HG03135 (cell line): ENCODE measurements around the gene VWF.
"Not testable (repeated sequence)": the region's sequence is repeated elsewhere in the genome, so short reads cannot be mapped to it uniquely, and the experiment has no call there.

ENCODE experiments used
- ATAC-seq: cut with Tn5 transposase; IDR thresholded peaks from one replicate; pipeline ENCODE4 v1.9.1; 2021; ENCODE audit warnings: mild to moderate bottlenecking, moderate library complexity; ENCODE audit not compliant: unreplicated experiment

VWF gene

GRCh38 chr12:6124411-6125309 lies at the start of gene VWF:
TSS of gene VWF (minus strand) at chr12:6124670. CDS start at chr12:6123196, 1,474 bp downstream.
- no peak for ATAC-seq

- no peak for ATAC-seq
These were observed 48.4 kb upstream of the VWF start for GRCh38 chr12:6172862-6173261.

- no peak for ATAC-seq
These were observed 47.6 kb upstream of the VWF start for GRCh38 chr12:6172086-6172485.

GRCh38 chr12:6171409-6172015 lies 47.0 kb upstream of the VWF start:
- no peak for ATAC-seq

- peak; percentile 74 for ATAC-seq
These were observed 43.1 kb upstream of the VWF start for GRCh38 chr12:6167327-6168280.

- no peak for ATAC-seq
These were observed 42.3 kb upstream of the VWF start for GRCh38 chr12:6166808-6167207.

GRCh38 chr12:6165395-6165794 lies 40.9 kb upstream of the VWF start:
- ATAC-seq, result no peak

- no peak for ATAC-seq
These were observed 39.1 kb upstream of the VWF start for GRCh38 chr12:6163416-6164060.

GRCh38 chr12:6161124-6161882 lies 36.8 kb upstream of the VWF start:
- no peak for ATAC-seq

- ATAC-seq, result not testable (repeated sequence)
These were observed 35.7 kb upstream of the VWF start for GRCh38 chr12:6160049-6160649.

- not testable (repeated sequence) for ATAC-seq
These were observed 34.9 kb upstream of the VWF start for GRCh38 chr12:6159166-6160011.

- no peak for ATAC-seq
These were observed 34.3 kb upstream of the VWF start for GRCh38 chr12:6158749-6159148.

GRCh38 chr12:6158255-6158654 lies 33.8 kb upstream of the VWF start:
- no peak for ATAC-seq

- no peak for ATAC-seq
These were observed 33.0 kb upstream of the VWF start for GRCh38 chr12:6157482-6157881.

- ATAC-seq, result no peak
These were observed 30.4 kb upstream of the VWF start for GRCh38 chr12:6154730-6155459.

- not testable (repeated sequence) for ATAC-seq
These were observed 24.3 kb upstream of the VWF start for GRCh38 chr12:6148722-6149121.

- no peak for ATAC-seq
These were observed 23.6 kb upstream of the VWF start for GRCh38 chr12:6148061-6148460.

- no peak for ATAC-seq
These were observed 22.5 kb upstream of the VWF start for GRCh38 chr12:6146951-6147350.
